GM19193 (cell line): ENCODE data around the gene SCD.

ENCODE experiments used
- POLR2A ChIP-seq: IDR thresholded peaks from 4 replicates; pipeline ENCODE4 v1.6.1; 2011; ENCODE audit not compliant: insufficient read depth, insufficient read length; ENCODE audit errors: extremely low read depth

The SCD gene

GRCh38 chr10:100349087-100349486, 2.1 kb downstream of the SCD start:
- no peak for TF ChIP-seq POLR2A

- TF ChIP-seq POLR2A, result no peak
Observed at GRCh38 chr10:100349672-100350071, 2.6 kb downstream of the SCD start.

DNA sequence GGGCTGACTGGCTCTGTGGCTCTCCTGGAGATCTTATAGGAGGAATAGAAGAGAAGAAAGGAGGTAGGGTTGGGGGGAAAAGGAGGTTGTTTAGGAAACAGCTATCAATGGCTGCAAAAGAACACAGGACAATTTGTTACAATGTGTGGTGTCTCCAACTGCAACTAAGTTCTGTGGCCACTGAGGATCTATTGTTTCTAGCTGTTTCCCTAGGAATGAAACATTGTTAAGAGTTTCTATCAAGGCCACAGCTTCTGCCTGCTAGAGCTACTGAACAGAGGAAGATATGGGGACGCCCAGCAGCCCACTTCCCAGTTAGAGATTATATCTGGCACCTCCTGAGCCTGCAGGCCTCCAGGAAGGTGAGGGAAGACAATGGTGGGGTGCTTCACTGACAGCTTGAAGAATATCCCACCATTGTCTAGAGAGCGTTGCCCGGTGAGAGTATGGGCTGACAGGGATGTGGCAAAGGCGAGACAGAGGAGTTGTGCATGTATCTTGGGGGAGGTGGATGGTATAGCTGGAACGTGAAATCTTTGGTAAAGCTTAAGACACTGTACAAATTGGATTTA, 4.0 kb downstream of the SCD start:
- TF ChIP-seq POLR2A, result no peak

DNA sequence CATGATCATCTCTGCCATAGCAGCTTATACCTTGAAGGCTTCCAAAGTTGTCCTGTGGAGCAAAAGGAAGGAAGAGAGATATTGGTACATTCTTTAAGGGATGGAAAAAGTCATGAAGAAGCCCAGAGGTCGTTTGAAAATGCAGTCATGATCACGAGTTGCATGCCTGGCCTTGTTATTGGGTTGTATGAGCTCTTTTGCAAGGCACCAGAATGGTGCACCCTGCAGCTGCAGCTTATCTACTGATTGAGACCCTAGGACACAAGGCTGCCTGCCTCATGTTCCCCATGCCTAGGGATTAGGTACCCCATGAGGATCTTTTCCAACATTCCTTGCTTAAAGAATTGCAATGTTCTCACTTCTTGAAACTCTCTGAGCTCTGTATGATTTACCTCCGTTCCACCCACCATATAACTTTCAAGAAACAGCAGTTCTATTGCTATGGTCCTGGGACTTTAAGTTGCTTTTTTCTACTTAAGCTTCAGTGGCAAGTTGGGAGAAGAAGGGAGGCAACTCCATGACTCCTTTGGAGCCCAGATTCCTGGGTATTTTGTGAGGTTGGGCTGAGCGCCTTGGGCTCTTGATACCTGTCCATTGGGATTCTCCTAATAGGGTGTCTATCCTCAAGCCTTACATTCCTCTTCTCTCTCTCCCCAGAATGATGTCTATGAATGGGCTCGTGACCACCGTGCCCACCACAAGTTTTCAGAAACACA, 6.9 kb downstream of the SCD start:
- no peak for TF ChIP-seq POLR2A

- TF ChIP-seq POLR2A, result no peak
Observed at GRCh38 chr10:100355086-100355485, 8.1 kb downstream of the SCD start.

DNA sequence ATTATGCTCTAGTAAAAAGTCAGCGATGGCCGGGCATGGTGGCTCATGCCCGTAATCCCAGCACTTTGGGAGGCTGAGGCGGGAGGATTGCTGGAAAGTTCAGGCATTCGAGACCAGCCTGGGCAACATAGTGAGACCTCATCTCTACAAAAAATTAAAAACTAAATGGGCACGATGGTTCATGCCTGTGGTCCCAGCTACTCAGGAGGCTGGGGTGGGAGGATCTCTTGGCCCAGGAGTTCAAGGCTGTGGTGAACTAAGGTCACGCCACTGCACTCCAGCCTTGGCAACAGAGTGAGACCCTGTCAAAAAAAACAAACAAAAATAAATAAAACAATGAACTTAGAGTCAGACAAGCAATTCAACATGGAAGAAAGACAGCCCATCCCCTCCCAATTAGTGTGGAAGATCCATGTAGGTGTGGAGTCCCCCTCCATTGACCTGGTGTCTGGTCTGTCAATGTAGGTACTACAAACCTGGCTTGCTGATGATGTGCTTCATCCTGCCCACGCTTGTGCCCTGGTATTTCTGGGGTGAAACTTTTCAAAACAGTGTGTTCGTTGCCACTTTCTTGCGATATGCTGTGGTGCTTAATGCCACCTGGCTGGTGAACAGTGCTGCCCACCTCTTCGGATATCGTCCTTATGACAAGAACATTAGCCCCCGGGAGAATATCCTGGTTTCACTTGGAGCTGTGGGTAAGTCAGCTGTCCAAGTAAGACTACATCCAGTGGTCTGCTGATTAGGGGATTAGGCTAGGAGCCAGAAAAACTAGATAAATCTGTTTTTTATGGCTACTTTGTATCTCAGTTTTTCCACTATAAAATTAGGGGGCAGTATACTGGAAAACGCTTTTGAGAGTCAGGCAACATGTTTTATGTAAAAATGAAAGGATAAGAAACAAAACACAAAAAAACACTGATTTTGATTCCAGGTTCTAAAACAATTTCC, 9.3 kb downstream of the SCD start:
- no peak for TF ChIP-seq POLR2A

DNA sequence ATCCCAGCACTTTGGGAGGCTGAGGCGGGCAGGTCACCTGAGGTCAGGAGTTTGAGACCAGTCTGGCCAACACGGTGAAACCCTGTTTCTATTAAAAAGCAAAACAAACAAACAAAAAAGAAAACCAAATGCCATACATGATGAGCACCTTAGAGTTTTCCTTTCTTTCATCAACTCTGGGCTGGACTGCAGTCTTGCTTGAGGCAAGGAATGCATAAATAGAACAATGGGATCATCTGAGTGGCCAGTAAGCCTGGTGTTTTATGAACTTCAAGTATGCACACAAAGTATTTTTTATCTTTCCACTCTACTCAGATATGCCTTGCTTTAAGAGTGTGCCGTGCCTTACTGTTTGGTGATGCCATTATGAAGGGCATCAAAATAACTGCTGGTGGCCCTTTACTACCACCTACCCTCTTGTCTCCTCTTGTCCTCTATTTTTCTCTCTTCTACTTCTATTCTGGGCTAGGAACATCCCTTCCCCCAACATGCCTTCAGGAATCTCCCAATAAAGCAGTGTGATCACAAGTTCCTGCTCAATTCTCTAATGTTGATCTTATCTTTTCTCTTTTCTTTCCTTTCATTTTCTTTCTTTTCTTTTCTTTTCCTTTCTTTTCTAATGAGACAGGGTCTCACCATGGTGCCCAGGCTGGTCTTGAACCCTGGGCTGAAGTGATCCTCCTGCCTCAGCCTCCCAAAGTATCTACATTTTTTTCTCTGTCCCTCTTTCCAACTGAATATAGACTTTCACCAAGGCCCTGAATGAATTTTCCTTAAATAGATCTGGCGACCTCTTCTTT, 10.2 kb downstream of the SCD start:
- no peak for TF ChIP-seq POLR2A

DNA sequence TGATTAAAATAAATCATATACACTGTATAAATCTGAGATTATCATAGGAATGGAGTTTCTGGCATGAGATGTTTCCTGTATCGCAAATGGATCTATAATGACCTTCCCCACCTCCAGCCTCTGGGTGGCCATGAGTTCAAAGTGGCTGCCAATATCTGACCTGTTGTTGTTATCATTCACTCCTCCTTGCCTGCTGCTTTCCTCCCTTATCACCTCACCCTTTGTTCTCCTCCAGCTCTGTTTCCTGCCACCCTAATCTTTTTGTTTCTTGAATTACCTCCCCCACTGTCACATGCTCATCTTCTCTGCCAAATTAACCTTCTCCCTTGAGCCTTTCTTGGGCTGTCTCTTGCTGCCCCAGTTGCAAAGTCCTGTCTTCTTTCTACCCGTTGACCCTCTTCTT, 12.0 kb downstream of the SCD start:
- TF ChIP-seq POLR2A, result no peak

GRCh38 chr10:100359529-100360150, 12.6 kb downstream of the SCD start:
- no peak for TF ChIP-seq POLR2A

GRCh38 chr10:100360234-100360633, 13.2 kb downstream of the SCD start:
- TF ChIP-seq POLR2A, result no peak

DNA sequence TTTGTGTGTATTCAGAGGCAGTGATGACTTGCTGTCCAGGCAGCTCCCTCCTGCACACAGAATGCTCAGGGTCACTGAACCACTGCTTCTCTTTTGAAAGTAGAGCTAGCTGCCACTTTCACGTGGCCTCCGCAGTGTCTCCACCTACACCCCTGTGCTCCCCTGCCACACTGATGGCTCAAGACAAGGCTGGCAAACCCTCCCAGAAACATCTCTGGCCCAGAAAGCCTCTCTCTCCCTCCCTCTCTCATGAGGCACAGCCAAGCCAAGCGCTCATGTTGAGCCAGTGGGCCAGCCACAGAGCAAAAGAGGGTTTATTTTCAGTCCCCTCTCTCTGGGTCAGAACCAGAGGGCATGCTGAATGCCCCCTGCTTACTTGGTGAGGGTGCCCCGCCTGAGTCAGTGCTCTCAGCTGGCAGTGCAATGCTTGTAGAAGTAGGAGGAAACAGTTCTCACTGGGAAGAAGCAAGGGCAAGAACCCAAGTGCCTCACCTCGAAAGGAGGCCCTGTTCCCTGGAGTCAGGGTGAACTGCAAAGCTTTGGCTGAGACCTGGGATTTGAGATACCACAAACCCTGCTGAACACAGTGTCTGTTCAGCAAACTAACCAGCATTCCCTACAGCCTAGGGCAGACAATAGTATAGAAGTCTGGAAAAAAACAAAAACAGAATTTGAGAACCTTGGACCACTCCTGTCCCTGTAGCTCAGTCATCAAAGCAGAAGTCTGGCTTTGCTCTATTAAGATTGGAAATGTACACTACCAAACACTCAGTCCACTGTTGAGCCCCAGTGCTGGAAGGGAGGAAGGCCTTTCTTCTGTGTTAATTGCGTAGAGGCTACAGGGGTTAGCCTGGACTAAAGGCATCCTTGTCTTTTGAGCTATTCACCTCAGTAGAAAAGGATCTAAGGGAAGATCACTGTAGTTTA, 15.8 kb downstream of the SCD start:
- TF ChIP-seq POLR2A, result no peak

DNA sequence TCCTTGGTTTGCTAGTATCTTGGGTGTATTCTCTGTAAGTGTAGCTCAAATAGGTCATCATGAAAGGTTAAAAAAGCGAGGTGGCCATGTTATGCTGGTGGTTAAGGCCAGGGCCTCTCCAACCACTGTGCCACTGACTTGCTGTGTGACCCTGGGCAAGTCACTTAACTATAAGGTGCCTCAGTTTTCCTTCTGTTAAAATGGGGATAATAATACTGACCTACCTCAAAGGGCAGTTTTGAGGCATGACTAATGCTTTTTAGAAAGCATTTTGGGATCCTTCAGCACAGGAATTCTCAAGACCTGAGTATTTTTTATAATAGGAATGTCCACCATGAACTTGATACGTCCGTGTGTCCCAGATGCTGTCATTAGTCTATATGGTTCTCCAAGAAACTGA, 17.1 kb downstream of the SCD start:
- no peak for TF ChIP-seq POLR2A

DNA sequence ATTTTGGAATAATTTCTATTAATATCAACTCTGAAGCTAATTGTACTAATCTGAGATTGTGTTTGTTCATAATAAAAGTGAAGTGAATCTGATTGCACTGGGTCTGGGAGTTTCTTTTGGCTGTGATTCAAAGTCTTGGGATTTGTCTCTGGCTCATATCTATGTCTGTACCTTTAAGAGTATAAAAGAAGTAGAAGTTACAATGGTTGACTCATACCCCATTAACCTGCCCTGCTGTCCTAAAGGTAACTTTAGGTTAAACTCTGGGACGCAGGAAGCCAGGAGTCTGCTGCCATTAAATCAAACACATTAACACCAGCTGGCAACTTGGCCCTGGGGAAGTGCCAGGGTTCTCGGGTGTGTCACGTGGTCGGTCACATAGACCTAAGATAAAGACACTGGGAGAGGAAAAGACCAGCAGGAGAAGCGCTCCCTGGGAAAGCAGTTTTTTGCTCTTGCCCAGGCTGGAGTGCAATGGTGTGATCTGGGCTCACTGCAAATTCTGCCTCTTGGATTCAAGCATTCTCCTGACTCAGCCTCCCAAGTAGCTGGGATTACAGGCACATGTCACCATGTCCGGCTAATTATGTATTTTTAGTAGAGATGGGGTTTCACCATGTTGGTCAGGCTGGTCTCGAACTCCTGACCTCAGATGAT, 17.8 kb downstream of the SCD start:
- no peak for TF ChIP-seq POLR2A
